GM18508 (cell line): ENCODE results near the gene LY6G6D.
"Not testable (repeated sequence)": the region's sequence is repeated elsewhere in the genome, so short reads cannot be mapped to it uniquely, and the experiment has no call there.

Experiments
- ATAC-seq: cut with Tn5 transposase; IDR thresholded peaks from one replicate; pipeline ENCODE4 v1.9.1; 2021; ENCODE audit warnings: moderate number of reproducible peaks; ENCODE audit not compliant: insufficient read depth, unreplicated experiment

The LY6G6D gene

GRCh38 chr6:31691564-31692108 is 23.5 kb upstream of the LY6G6D start:
- ATAC-seq: no peak

GRCh38 chr6:31692353-31692752 is 22.8 kb upstream of the LY6G6D start:
- ATAC-seq: no peak

GRCh38 chr6:31692886-31693285 is 22.3 kb upstream of the LY6G6D start:
- no peak for ATAC-seq

GRCh38 chr6:31693535-31693934 is 21.6 kb upstream of the LY6G6D start:
- no peak for ATAC-seq

GRCh38 chr6:31697555-31697954 is 17.6 kb upstream of the LY6G6D start:
- no peak for ATAC-seq

- no peak for ATAC-seq
Observed at GRCh38 chr6:31700740-31701401, 14.3 kb upstream of the LY6G6D start.

GRCh38 chr6:31701666-31702404 is 13.3 kb upstream of the LY6G6D start:
- ATAC-seq: no peak

GRCh38 chr6:31702405-31702818 is 12.7 kb upstream of the LY6G6D start:
- ATAC-seq: no peak

GRCh38 chr6:31702819-31703716 is 12.1 kb upstream of the LY6G6D start, which contains the start of gene ABHD16A:
ABHD16A (minus strand) TSS chr6:31703324; CDS start chr6:31703281, 43 bp downstream.
- no peak for ATAC-seq

GRCh38 chr6:31705931-31706330 is 9.2 kb upstream of the LY6G6D start:
- no peak for ATAC-seq

GRCh38 chr6:31706599-31706998 is 8.5 kb upstream of the LY6G6D start, which contains the start of gene LY6G6F:
LY6G6F (plus strand) TSS chr6:31706866; CDS start chr6:31706907, 41 bp downstream.
- ATAC-seq: no peak

- ATAC-seq: no peak
Observed at GRCh38 chr6:31707701-31708100, 7.4 kb upstream of the LY6G6D start.

- ATAC-seq: no peak
Observed at GRCh38 chr6:31708224-31708623, 6.9 kb upstream of the LY6G6D start.

- not testable (repeated sequence) for ATAC-seq
Observed at GRCh38 chr6:31709157-31709556, 6.0 kb upstream of the LY6G6D start.

GRCh38 chr6:31710523-31711219 is 4.5 kb upstream of the LY6G6D start:
- no peak for ATAC-seq

GRCh38 chr6:31711233-31711632 is 3.9 kb upstream of the LY6G6D start:
- no peak for ATAC-seq

GRCh38 chr6:31712296-31712695 is 2.9 kb upstream of the LY6G6D start:
- ATAC-seq: no peak

GRCh38 chr6:31713465-31713864 is 1.7 kb upstream of the LY6G6D start:
- ATAC-seq: no peak

- no peak for ATAC-seq
Observed at GRCh38 chr6:31713991-31714684, 1.0 kb upstream of the LY6G6D start.
